K562 (cell line): Measurements from ENCODE around the gene COG4. TPM values are rescaled to one million over a fixed set of nuclear protein-coding genes. Genes with fewer than 3 reads are reported as not detected.

Experiments used
- ETV1 ChIP-seq: fragments of 450-650 bp; conservative IDR thresholded peaks from 2 replicates; pipeline ENCODE4 v1.6.1; 2016; ENCODE audit warnings: missing genetic modification characterization, control low read depth, low read depth, missing compliant biosample characterization
- IRF2 ChIP-seq: sonication (generic); formaldehyde crosslinking; IDR thresholded peaks from 2 replicates; pipeline ENCODE4 v1.8.1; 2022; ENCODE audit warnings: mild to moderate bottlenecking, missing genetic modification reagents
- KHSRP ChIP-seq: fragments of 450-650 bp; IDR thresholded peaks from 2 replicates; pipeline ENCODE4 v1.6.1; 2017
- PRPF4 ChIP-seq: fragments of 200-400 bp; formaldehyde crosslinking; IDR thresholded peaks from one replicate; pipeline ENCODE4 v1.6.1; 2017; ENCODE audit warnings: low read length, low read depth, mild to moderate bottlenecking; ENCODE audit not compliant: insufficient read depth, poor library complexity, severe bottlenecking
- RBFOX2 ChIP-seq: fragments of 200-400 bp; formaldehyde crosslinking; IDR thresholded peaks from 2 replicates; pipeline ENCODE4 v1.6.1; 2017; ENCODE audit warnings: low read depth, mild to moderate bottlenecking, low read length, moderate library complexity
- ZC3H8 ChIP-seq: fragments of 450-650 bp; IDR thresholded peaks from 2 replicates; pipeline ENCODE4 v1.6.1; 2017
- polyA plus RNA-seq, 8 experiments: library from polyadenylated mRNA; depleted of rRNA in 4 of 8; stranded (reverse) in 5 of 8; unstranded in 3 of 8; fragments of >200 nt; fragmentation: Nextera tagmentation in 2 of 8; fragmentation: Illumina TruSeq in 1 of 8; extraction: Ambion mirVana in 2 of 8; extraction: Trizol in 1 of 8; gene quantifications; 2 replicates each; pipeline versions ENCODE4 v1.2.1 to v1.2.3, GENCODE V29; 2011 to 2014; ENCODE audit warnings: inconsistent platforms in 1 of 8, missing spikeins in 1 of 8
- total RNA-seq, 7 experiments: library from RNA; depleted of rRNA in 6 of 7; stranded (reverse); fragments of >200 nt in 6 of 7; fragmentation: Illumina TruSeq in 2 of 7; extraction: Trizol in 2 of 7; gene quantifications; 2 replicates each; pipeline versions ENCODE4 v1.2.1 to v1.2.3, GENCODE V29; 2011 to 2021; ENCODE audit warnings: low replicate concordance in 1 of 7
- TF ChIP-seq, protein P1 (sequence below), 2 experiments: IDR thresholded peaks in 1 of 2; conservative IDR thresholded peaks in 1 of 2; 2 replicates each; pipeline ENCODE4 v1.6.1; 2016; ENCODE audit warnings: low read depth in 2 of 2, mild to moderate bottlenecking in 1 of 2, missing compliant biosample characterization in 1 of 2, missing genetic modification characterization in 1 of 2, moderate library complexity in 1 of 2
- TF ChIP-seq, protein P2 (sequence below): fragments of 450-650 bp; IDR thresholded peaks from 2 replicates; pipeline ENCODE4 v1.7.0; 2016; ENCODE audit warnings: borderline replicate concordance
- TF ChIP-seq, protein P3 (sequence below), 2 experiments: IDR thresholded peaks; 2 replicates each; pipeline ENCODE4 v1.6.1; 2012; ENCODE audit warnings: improper control_type of control experiment in 2 of 2, low read depth in 2 of 2, low read length in 2 of 2, borderline replicate concordance in 1 of 2
- TF ChIP-seq, protein P4 (sequence below): fragments of 450-650 bp; formaldehyde crosslinking; IDR thresholded peaks from 2 replicates; pipeline ENCODE4 v1.4.0; 2020; ENCODE audit warnings: mild to moderate bottlenecking, moderate library complexity
- TF ChIP-seq, protein P5 (sequence below), 2 experiments: fragments of 450-650 bp; IDR thresholded peaks; 2 replicates each; pipeline ENCODE4 v1.6.1; 2018; ENCODE audit warnings: mild to moderate bottlenecking in 2 of 2, low read depth in 1 of 2; ENCODE audit not compliant: partially characterized antibody in 2 of 2

Gene COG4
- total and polyA plus RNA-seq, 9 of the 15 experiments (the other 6 are each of a cell fraction or from before 2014, with no cell fraction given), result 13.7 to 73.9 (median 44.2) TPM

DNA sequence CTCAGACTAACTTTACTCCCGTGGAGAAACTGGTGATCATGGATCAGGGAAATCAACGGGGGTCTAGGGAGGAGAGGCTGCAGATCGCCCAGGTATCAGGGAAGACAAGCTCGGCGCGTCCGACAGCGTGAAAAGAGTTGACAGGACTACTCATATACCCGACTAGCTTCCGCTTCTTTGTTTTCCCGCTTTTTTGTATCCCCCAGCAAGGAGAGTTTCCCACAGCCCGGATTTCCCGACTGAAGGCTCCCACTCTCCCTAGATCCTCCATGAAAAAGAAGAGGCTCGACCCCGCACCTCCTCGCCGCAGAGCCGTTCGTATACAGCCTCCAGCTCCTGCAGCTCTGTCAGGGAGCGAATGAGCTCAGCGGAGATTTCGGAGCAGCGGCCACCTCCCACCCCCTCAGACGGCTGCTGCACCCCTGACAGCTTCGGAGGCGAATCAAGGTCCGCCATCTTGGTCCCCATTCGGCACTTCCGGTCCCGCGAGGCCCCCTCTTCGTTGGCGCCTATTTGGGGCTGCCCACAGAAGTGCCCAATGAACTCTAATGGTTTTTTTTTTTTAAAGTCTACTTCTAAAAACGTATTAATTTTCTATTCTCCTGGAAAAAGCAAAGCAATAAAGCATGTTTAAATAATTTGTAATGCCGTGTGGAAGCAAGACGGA is at the start of gene COG4 (continued):
- TF ChIP-seq, protein P1, sequence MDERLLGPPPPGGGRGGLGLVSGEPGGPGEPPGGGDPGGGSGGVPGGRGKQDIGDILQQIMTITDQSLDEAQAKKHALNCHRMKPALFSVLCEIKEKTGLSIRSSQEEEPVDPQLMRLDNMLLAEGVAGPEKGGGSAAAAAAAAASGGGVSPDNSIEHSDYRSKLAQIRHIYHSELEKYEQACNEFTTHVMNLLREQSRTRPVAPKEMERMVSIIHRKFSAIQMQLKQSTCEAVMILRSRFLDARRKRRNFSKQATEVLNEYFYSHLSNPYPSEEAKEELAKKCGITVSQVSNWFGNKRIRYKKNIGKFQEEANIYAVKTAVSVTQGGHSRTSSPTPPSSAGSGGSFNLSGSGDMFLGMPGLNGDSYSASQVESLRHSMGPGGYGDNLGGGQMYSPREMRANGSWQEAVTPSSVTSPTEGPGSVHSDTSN (CRISPR knock-in tag; IDR thresholded peaks at IDR 0.05; ENCODE audit: low read depth), result no peak
- TF ChIP-seq, protein P1 (tag; conservative IDR thresholded peaks at IDR 0.05; ENCODE audit: low read depth), result no peak
- TF ChIP-seq, protein P2, sequence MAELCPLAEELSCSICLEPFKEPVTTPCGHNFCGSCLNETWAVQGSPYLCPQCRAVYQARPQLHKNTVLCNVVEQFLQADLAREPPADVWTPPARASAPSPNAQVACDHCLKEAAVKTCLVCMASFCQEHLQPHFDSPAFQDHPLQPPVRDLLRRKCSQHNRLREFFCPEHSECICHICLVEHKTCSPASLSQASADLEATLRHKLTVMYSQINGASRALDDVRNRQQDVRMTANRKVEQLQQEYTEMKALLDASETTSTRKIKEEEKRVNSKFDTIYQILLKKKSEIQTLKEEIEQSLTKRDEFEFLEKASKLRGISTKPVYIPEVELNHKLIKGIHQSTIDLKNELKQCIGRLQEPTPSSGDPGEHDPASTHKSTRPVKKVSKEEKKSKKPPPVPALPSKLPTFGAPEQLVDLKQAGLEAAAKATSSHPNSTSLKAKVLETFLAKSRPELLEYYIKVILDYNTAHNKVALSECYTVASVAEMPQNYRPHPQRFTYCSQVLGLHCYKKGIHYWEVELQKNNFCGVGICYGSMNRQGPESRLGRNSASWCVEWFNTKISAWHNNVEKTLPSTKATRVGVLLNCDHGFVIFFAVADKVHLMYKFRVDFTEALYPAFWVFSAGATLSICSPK, result no peak
- TF ChIP-seq, protein P3, sequence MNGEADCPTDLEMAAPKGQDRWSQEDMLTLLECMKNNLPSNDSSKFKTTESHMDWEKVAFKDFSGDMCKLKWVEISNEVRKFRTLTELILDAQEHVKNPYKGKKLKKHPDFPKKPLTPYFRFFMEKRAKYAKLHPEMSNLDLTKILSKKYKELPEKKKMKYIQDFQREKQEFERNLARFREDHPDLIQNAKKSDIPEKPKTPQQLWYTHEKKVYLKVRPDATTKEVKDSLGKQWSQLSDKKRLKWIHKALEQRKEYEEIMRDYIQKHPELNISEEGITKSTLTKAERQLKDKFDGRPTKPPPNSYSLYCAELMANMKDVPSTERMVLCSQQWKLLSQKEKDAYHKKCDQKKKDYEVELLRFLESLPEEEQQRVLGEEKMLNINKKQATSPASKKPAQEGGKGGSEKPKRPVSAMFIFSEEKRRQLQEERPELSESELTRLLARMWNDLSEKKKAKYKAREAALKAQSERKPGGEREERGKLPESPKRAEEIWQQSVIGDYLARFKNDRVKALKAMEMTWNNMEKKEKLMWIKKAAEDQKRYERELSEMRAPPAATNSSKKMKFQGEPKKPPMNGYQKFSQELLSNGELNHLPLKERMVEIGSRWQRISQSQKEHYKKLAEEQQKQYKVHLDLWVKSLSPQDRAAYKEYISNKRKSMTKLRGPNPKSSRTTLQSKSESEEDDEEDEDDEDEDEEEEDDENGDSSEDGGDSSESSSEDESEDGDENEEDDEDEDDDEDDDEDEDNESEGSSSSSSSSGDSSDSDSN (IDR thresholded peaks at IDR 0.05; ENCODE audit: borderline replicate concordance in 1 of 2, low read depth in 2 of 2, low read length in 2 of 2), result 0 out of 4 replicates have a peak, but pooled peaks of 1 of the 2 experiments have one; percentile 16
- TF ChIP-seq IRF2 (CRISPR knock-in tag), result no peak
- TF ChIP-seq ZC3H8, result no peak
- TF ChIP-seq, protein P4, sequence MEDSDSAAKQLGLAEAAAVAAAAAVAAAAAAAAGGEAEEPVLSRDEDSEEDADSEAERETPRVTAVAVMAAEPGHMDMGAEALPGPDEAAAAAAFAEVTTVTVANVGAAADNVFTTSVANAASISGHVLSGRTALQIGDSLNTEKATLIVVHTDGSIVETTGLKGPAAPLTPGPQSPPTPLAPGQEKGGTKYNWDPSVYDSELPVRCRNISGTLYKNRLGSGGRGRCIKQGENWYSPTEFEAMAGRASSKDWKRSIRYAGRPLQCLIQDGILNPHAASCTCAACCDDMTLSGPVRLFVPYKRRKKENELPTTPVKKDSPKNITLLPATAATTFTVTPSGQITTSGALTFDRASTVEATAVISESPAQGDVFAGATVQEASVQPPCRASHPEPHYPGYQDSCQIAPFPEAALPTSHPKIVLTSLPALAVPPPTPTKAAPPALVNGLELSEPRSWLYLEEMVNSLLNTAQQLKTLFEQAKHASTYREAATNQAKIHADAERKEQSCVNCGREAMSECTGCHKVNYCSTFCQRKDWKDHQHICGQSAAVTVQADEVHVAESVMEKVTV, result no peak
- TF ChIP-seq, protein P5, sequence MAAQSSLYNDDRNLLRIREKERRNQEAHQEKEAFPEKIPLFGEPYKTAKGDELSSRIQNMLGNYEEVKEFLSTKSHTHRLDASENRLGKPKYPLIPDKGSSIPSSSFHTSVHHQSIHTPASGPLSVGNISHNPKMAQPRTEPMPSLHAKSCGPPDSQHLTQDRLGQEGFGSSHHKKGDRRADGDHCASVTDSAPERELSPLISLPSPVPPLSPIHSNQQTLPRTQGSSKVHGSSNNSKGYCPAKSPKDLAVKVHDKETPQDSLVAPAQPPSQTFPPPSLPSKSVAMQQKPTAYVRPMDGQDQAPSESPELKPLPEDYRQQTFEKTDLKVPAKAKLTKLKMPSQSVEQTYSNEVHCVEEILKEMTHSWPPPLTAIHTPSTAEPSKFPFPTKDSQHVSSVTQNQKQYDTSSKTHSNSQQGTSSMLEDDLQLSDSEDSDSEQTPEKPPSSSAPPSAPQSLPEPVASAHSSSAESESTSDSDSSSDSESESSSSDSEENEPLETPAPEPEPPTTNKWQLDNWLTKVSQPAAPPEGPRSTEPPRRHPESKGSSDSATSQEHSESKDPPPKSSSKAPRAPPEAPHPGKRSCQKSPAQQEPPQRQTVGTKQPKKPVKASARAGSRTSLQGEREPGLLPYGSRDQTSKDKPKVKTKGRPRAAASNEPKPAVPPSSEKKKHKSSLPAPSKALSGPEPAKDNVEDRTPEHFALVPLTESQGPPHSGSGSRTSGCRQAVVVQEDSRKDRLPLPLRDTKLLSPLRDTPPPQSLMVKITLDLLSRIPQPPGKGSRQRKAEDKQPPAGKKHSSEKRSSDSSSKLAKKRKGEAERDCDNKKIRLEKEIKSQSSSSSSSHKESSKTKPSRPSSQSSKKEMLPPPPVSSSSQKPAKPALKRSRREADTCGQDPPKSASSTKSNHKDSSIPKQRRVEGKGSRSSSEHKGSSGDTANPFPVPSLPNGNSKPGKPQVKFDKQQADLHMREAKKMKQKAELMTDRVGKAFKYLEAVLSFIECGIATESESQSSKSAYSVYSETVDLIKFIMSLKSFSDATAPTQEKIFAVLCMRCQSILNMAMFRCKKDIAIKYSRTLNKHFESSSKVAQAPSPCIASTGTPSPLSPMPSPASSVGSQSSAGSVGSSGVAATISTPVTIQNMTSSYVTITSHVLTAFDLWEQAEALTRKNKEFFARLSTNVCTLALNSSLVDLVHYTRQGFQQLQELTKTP (IDR thresholded peaks at IDR 0.05; ENCODE audit: low read depth in 1 of 2, partially characterized antibody in 2 of 2), result peak in 1 of 2 experiments; percentile 31
- TF ChIP-seq ETV1 (tag), result peak; percentile 91
- TF ChIP-seq PRPF4, result no peak
- TF ChIP-seq RBFOX2, result peak; percentile 89
- no peak for TF ChIP-seq KHSRP
